ENCODE measurements around the gene RAB3IP.

DNA sequence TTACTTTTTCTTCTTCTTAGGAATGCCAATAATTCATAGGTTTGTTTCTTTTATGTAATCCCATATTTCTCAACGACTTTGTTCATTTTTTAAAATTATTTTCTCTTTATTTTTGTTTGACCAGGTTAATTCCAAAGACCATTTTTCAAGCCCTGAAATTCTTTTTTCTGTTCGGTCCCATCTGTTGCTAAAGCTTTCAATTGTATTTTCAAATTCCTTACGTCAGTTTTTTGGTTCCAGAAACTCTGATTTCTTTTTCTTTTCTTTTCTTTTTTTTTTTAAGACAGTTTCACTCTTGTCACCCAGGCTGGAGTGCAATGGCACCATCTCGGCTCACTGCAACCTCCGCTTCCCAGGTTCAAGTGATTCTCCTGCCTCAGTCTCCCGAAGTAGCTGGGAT, 27.6 kb downstream of the RAB3IP start:
- TF ChIP-seq POLR2A (IDR thresholded peaks at IDR 0.05) (no peak), POLR2AphosphoS5 (IDR thresholded peaks at IDR 0.05) (no peak)
- TF ChIP-seq, protein P1, sequence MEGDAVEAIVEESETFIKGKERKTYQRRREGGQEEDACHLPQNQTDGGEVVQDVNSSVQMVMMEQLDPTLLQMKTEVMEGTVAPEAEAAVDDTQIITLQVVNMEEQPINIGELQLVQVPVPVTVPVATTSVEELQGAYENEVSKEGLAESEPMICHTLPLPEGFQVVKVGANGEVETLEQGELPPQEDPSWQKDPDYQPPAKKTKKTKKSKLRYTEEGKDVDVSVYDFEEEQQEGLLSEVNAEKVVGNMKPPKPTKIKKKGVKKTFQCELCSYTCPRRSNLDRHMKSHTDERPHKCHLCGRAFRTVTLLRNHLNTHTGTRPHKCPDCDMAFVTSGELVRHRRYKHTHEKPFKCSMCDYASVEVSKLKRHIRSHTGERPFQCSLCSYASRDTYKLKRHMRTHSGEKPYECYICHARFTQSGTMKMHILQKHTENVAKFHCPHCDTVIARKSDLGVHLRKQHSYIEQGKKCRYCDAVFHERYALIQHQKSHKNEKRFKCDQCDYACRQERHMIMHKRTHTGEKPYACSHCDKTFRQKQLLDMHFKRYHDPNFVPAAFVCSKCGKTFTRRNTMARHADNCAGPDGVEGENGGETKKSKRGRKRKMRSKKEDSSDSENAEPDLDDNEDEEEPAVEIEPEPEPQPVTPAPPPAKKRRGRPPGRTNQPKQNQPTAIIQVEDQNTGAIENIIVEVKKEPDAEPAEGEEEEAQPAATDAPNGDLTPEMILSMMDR (IDR thresholded peaks at IDR 0.05) = no peak
